Keratinocyte (primary cell): ENCODE measurements around the gene MYMX. TPM values are rescaled to one million over a fixed set of nuclear protein-coding genes. Genes with fewer than 3 reads are reported as not detected.
A peak's percentile ranks its signal among the peaks of the same experiment; 100 is the strongest.

Source experiments
- DNase-seq: peaks from one replicate; pipeline ENCODE4 v3.0.0-alpha.2; 2011; ENCODE audit warnings: low read depth, missing footprints, low spot score
- FAIRE-seq: peaks from 2 replicates; lab custom pipeline; 2011; peaks lifted over from hg19 to GRCh38; lab: Jason Lieb, UNC
- H2AFZ ChIP-seq: 2 replicates; pipeline ENCODE4 v1.6.0; 2012; ENCODE audit warnings: low read length, control low read depth, inconsistent platforms; ENCODE audit not compliant: control insufficient read depth
- H3K27ac ChIP-seq: 2 replicates; pipeline ENCODE4 v1.5.1; 2011; ENCODE audit warnings: low read length; ENCODE audit not compliant: control insufficient read depth, insufficient read depth
- H3K27me3 ChIP-seq: 3 replicates; pipeline ENCODE4 v1.6.0; 2011; ENCODE audit warnings: low read length; ENCODE audit not compliant: control insufficient read depth, insufficient read depth; ENCODE audit errors: extremely low read depth
- H3K36me3 ChIP-seq, 2 experiments: 2 replicates in 1 of 2; 3 replicates in 1 of 2; pipeline ENCODE4 v1.5.1; 2011; ENCODE audit warnings: low read length in 2 of 2, mild to moderate bottlenecking in 1 of 2; ENCODE audit not compliant: control insufficient read depth in 2 of 2, insufficient read depth in 2 of 2; ENCODE audit errors: extremely low read depth in 1 of 2
- H3K4me1 ChIP-seq: 3 replicates; pipeline ENCODE4 v1.5.1; 2011; ENCODE audit warnings: low read length; ENCODE audit not compliant: control insufficient read depth, insufficient read depth; ENCODE audit errors: extremely low read depth
- H3K4me2 ChIP-seq: 3 replicates; pipeline ENCODE4 v1.6.0; 2011; ENCODE audit warnings: low read depth, low read length; ENCODE audit not compliant: control insufficient read depth, insufficient read depth; ENCODE audit errors: extremely low read depth
- H3K4me3 ChIP-seq, 3 experiments: fragments of 200-600 bp in 1 of 3; sonication (generic) in 1 of 3; 2 replicates in 2 of 3; 3 replicates in 1 of 3; pipeline ENCODE4 v1.5.1; 2011 to 2016; ENCODE audit warnings: low read length in 3 of 3, mild to moderate bottlenecking in 3 of 3, control low read depth in 2 of 3, inconsistent platforms in 1 of 3, low read depth in 1 of 3, mixed read lengths in 1 of 3, mixed run types in 1 of 3, moderate library complexity in 1 of 3; ENCODE audit not compliant: control insufficient read depth in 2 of 3, insufficient read depth in 2 of 3; ENCODE audit errors: extremely low read depth in 1 of 3
- H3K79me2 ChIP-seq: 2 replicates; pipeline ENCODE4 v1.6.0; 2012; ENCODE audit warnings: low read length; ENCODE audit not compliant: control insufficient read depth, insufficient read depth
- H3K9ac ChIP-seq: 3 replicates; pipeline ENCODE4 v1.6.0; 2011; ENCODE audit warnings: low read length; ENCODE audit not compliant: control insufficient read depth, insufficient read depth; ENCODE audit errors: extremely low read depth
- H3K9me1 ChIP-seq: 3 replicates; pipeline ENCODE4 v1.6.0; 2011; ENCODE audit warnings: low read length; ENCODE audit not compliant: control insufficient read depth, insufficient read depth; ENCODE audit errors: extremely low read depth
- H3K9me3 ChIP-seq: 2 replicates; pipeline ENCODE4 v1.5.1; 2012; ENCODE audit warnings: low read depth, low read length; ENCODE audit not compliant: control insufficient read depth
- H4K20me1 ChIP-seq: 3 replicates; pipeline ENCODE4 v1.6.0; 2011; ENCODE audit warnings: low read length; ENCODE audit not compliant: control insufficient read depth, insufficient read depth; ENCODE audit errors: extremely low read depth
- EZH2 ChIP-seq: IDR thresholded peaks from one replicate; pipeline ENCODE4 v1.6.1; 2012; ENCODE audit warnings: inconsistent platforms, mild to moderate bottlenecking, low read length, moderate library complexity
- dilution Hi-C: fragments of 300-500 bp; cut with MboI; formaldehyde crosslinking; loops from one replicate; pipeline ENCODE4 v1.7.0; 2020; ENCODE audit warnings: low sequenced_read_pairs; ENCODE audit not compliant: extremely low pct_ligation_motif_present
- polyA plus RNA-seq, 5 experiments: library from polyadenylated mRNA; depleted of rRNA in 3 of 5; stranded (reverse) in 3 of 5; stranded (forward) in 1 of 5; unstranded in 1 of 5; fragments of >200 nt; gene quantifications; 1 replicate in 1 of 5; 2 replicates in 3 of 5; 3 replicates in 1 of 5; pipeline versions ENCODE4 v1.2.1 to v1.2.3, GENCODE V29; 2011 to 2012; ENCODE audit warnings: missing spikeins in 2 of 5, low read depth in 1 of 5, low replicate concordance in 1 of 5
- TF ChIP-seq, protein P1 (sequence below), 3 experiments: IDR thresholded peaks in 1 of 3; conservative IDR thresholded peaks in 1 of 3; optimal IDR thresholded peaks in 1 of 3; 2 replicates in 2 of 3; 3 replicates in 1 of 3; pipeline versions ENCODE3 to v1.5.1; 2011; ENCODE audit warnings: low read length in 3 of 3, mild to moderate bottlenecking in 3 of 3, moderate library complexity in 2 of 3, control low read depth in 1 of 3, inconsistent platforms in 1 of 3; ENCODE audit not compliant: insufficient read depth in 2 of 3; ENCODE audit errors: extremely low read depth in 1 of 3

MYMX gene
- polyA plus RNA-seq, 1 donor (not counting 4 experiments of a cell fraction or from before 2014, with no cell fraction given): 0.09 TPM

DNA sequence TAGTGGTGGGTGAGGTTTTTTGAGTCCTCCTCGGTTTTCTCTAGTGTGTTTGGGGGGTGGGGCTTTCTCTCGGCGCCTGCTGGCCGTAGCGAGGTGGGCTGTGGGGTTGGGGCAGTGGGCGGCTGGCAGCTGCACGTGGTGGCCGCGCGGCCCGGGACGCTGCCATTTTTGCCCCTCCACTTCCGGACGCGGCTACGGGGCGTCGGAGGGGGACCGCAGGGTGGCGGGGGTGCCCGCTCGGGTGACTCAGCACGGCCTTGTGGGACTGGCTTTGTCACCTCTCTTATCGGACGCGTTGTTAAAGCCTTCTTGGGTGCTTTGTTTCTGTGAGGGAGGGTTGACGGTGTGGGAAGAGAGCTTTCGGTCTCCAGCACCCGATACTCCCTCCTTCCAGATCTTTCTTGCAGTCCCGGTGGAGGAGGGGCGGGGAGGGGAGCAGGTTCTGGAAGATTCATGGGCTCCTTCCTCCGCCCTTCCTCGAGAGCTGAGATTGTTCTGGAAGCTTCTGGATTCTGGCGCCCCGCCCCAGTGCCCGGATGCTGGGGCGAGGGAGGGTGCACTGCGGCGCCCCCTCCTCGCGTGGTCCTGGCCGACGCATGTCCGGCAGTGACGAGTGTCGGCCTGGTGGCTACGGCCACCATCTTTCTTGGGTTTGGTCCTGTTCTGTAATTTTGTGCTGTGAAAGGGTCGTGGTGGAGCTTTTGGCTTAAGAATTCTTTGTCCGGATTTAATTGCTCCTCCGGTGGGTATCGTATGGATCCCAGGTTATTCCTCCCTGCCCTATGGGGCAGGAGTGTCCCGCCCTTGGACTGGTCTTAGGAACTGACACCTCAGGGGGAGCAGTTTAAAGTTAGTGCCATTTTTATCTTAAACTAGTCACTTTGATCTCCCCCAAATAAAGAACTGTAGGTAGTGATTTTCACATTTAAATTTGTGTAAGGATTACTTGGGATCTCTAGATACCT, 30.9 kb downstream of the MYMX start:
- Histone ChIP-seq H3K4me1 (peaks cover 19% of the 10 kb centered on the region), H3K4me3 (peak overlapping the region; percentile 97 to 100 (median 99)), H3K27me3 (no peaks in the 10 kb centered on the region), H2AFZ (no peak overlapping the region), H3K4me2 (peak overlapping the region; percentile 96), H3K9me1 (peaks cover 5% of the 10 kb centered on the region), H3K36me3 (peaks cover 31 to 38% of the 10 kb centered on the region in 2 experiments), H4K20me1 (peaks cover 47% of the 10 kb centered on the region), H3K79me2 (peaks cover 52% of the 10 kb centered on the region), H3K9me3 (no peaks in the 10 kb centered on the region), H3K27ac (peak overlapping the region; percentile 93), H3K9ac (peak overlapping the region; percentile 100)
- FAIRE-seq: no peak
- dilution Hi-C loops: no loop called here
- no peak for DNase-seq
- TF ChIP-seq EZH2: no peak
- TF ChIP-seq, protein P1, sequence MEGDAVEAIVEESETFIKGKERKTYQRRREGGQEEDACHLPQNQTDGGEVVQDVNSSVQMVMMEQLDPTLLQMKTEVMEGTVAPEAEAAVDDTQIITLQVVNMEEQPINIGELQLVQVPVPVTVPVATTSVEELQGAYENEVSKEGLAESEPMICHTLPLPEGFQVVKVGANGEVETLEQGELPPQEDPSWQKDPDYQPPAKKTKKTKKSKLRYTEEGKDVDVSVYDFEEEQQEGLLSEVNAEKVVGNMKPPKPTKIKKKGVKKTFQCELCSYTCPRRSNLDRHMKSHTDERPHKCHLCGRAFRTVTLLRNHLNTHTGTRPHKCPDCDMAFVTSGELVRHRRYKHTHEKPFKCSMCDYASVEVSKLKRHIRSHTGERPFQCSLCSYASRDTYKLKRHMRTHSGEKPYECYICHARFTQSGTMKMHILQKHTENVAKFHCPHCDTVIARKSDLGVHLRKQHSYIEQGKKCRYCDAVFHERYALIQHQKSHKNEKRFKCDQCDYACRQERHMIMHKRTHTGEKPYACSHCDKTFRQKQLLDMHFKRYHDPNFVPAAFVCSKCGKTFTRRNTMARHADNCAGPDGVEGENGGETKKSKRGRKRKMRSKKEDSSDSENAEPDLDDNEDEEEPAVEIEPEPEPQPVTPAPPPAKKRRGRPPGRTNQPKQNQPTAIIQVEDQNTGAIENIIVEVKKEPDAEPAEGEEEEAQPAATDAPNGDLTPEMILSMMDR (optimal IDR thresholded peaks at IDR 0.05 in 1 of 3, IDR thresholded peaks at IDR 0.05 in 1 of 3, conservative IDR thresholded peaks at IDR 0.05 in 1 of 3; ENCODE audit: extremely low read depth in 1 of 3, insufficient read depth in 2 of 3, low read length in 3 of 3): no peak

DNA sequence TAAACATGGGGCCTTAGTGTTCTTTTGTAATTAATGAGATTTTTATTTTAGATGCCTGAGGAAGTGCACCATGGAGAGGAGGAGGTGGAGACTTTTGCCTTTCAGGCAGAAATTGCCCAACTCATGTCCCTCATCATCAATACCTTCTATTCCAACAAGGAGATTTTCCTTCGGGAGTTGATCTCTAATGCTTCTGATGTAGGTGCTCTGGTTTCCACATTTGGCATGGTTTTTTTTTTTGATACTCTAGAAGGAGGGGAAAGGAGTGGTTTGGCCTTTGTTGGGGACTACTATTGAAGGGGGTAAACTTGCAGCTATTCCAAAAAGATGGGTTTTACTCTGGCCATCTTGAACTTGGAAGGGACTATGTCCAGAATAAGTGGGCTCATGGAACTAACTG, 31.9 kb downstream of the MYMX start:
- Histone ChIP-seq H3K27me3 (no peaks in the 10 kb centered on the region), H3K9me3 (no peaks in the 10 kb centered on the region), H3K9ac (peak overlapping the region; percentile 100), H3K4me2 (peak overlapping the region; percentile 96), H3K79me2 (peaks cover 56% of the 10 kb centered on the region), H3K27ac (peak overlapping the region; percentile 93), H3K4me1 (peaks cover 19% of the 10 kb centered on the region), H3K4me3 (peak overlapping the region; percentile 97 to 100 (median 99)), H2AFZ (no peak overlapping the region), H3K36me3 (peaks cover 39 to 47% of the 10 kb centered on the region in 2 experiments), H3K9me1 (peaks cover 5% of the 10 kb centered on the region), H4K20me1 (peaks cover 56% of the 10 kb centered on the region)
- FAIRE-seq (no peak), DNase-seq (no peak)
- TF ChIP-seq EZH2: no peak
- TF ChIP-seq, protein P1 (optimal IDR thresholded peaks at IDR 0.05 in 1 of 3, IDR thresholded peaks at IDR 0.05 in 1 of 3, conservative IDR thresholded peaks at IDR 0.05 in 1 of 3; ENCODE audit: extremely low read depth in 1 of 3, insufficient read depth in 2 of 3, low read length in 3 of 3): no peak
- dilution Hi-C loops: no loop called here
